HCT116 (cell line): ENCODE data around the gene CCDC30. TPM values are rescaled to one million over a fixed set of nuclear protein-coding genes. Genes with fewer than 3 reads are reported as not detected.

Source experiments
- ATAC-seq: fragments of 200-7000 bp; cut with Tn5 transposase; 2 replicates; pipeline ENCODE4 v1.9.1; 2020; ENCODE audit warnings: mild to moderate bottlenecking, moderate library complexity
- BruUV-seq: library from RNA; stranded (reverse); fragments of 400-500 nt; replicated peaks from 2 replicates; lab custom pipeline; 2021; lab: Mats Ljungman, UMichigan
- CTCF ChIA-PET: fragments of 300-600 bp; sonication (Branson Sonifier 250); formaldehyde crosslinking; loops from one replicate; lab custom pipeline; 2021; ENCODE audit warnings: antibody characterized with exemption; lab: Charles Lee
- POLR2A ChIA-PET: fragments of 300-600, 350-600 bp; sonication (Branson Sonifier 250); formaldehyde crosslinking; loops from one replicate; lab custom pipeline; 2021; ENCODE audit warnings: antibody characterized with exemption; lab: Charles Lee
- RAD21 ChIA-PET, 2 experiments: fragments of 300-600 bp; sonication (Branson Sonifier 250); formaldehyde crosslinking; loops; one replicate each; lab custom pipeline; 2023; ENCODE audit warnings: low total read pairs in 2 of 2; ENCODE audit not compliant: uncharacterized antibody in 2 of 2, unreplicated experiment in 2 of 2, low non-redundant PET in 1 of 2; lab: Charles Lee
- DNase-seq: peaks from one replicate; pipeline ENCODE4 v3.0.0-alpha.2; 2010; ENCODE audit warnings: low read depth, low spot score
- H2AFZ ChIP-seq: fragments of 200-600 bp; shearing (Covaris generic), sonication (generic); 2 replicates; pipeline ENCODE4 v1.6.1; 2017; ENCODE audit warnings: low read depth, mixed run types, mixed read lengths, antibody characterized with exemption, low read length; ENCODE audit not compliant: poor library complexity, severe bottlenecking
- H3K27ac ChIP-seq: 2 replicates; pipeline ENCODE4 v1.5.1; 2012; ENCODE audit warnings: low read depth, low read length
- H3K27me3 ChIP-seq: fragments of 200-600 bp; sonication (generic); 2 replicates; pipeline ENCODE4 v1.6.1; 2016; ENCODE audit warnings: mixed run types, low read length, mixed read lengths; ENCODE audit not compliant: insufficient read depth
- H3K36me3 ChIP-seq, 2 experiments: fragments of 200-500 bp in 1 of 2; fragments of 200-600 bp in 1 of 2; sonication (Bioruptor generic) in 1 of 2; sonication (generic) in 1 of 2; 2 replicates each; pipeline versions ENCODE4 v1.5.1 to v1.6.1; 2014 to 2016; ENCODE audit warnings: low read length in 2 of 2, inconsistent platforms in 1 of 2, mixed read lengths in 1 of 2, mixed run types in 1 of 2; ENCODE audit not compliant: insufficient read depth in 2 of 2, control insufficient read depth in 1 of 2
- H3K4me1 ChIP-seq, 2 experiments: fragments of 200-600 bp in 1 of 2; sonication (generic) in 1 of 2; 2 replicates each; pipeline versions ENCODE4 v1.5.1 to v1.6.1; 2012 to 2017; ENCODE audit warnings: low read length in 2 of 2, inconsistent platforms in 1 of 2, mild to moderate bottlenecking in 1 of 2, mixed read lengths in 1 of 2, mixed run types in 1 of 2, moderate library complexity in 1 of 2; ENCODE audit not compliant: insufficient read depth in 2 of 2, control insufficient read depth in 1 of 2
- H3K4me2 ChIP-seq: fragments of 200-600 bp; sonication (generic); 2 replicates; pipeline ENCODE4 v1.6.1; 2017; ENCODE audit warnings: mixed run types, low read length, mixed read lengths
- H3K4me3 ChIP-seq, 2 experiments: fragments of 200-600 bp in 1 of 2; sonication (generic) in 1 of 2; replicated peaks in 1 of 2; 2 replicates each; pipeline ENCODE4 v1.5.1; 2011 to 2016; ENCODE audit warnings: low read length in 2 of 2, control low read depth in 1 of 2, low read depth in 1 of 2, mild to moderate bottlenecking in 1 of 2, mixed read lengths in 1 of 2, mixed run types in 1 of 2
- H3K79me2 ChIP-seq: fragments of 200-600 bp; sonication (generic); 2 replicates; pipeline ENCODE4 v1.6.1; 2017; ENCODE audit warnings: mild to moderate bottlenecking, mixed run types, low read length, moderate library complexity, mixed read lengths; ENCODE audit not compliant: insufficient read depth
- H3K9ac ChIP-seq: fragments of 200-600 bp; sonication (generic); 2 replicates; pipeline ENCODE4 v1.6.1; 2016; ENCODE audit warnings: low read length, mixed read lengths
- H3K9me2 ChIP-seq: fragments of 200-600 bp; sonication (generic), shearing (Covaris generic); 2 replicates; pipeline ENCODE4 v1.6.1; 2017; ENCODE audit warnings: mixed run types, mild to moderate bottlenecking, moderate library complexity; ENCODE audit not compliant: insufficient read depth
- H3K9me3 ChIP-seq, 2 experiments: fragments of 200-500 bp in 1 of 2; fragments of 200-600 bp in 1 of 2; sonication (Bioruptor generic) in 1 of 2; sonication (generic) in 1 of 2; 2 replicates each; pipeline ENCODE4 v1.6.1; 2014 to 2017; ENCODE audit warnings: low read length in 2 of 2, mixed read lengths in 2 of 2, inconsistent platforms in 1 of 2, low read depth in 1 of 2, mild to moderate bottlenecking in 1 of 2, mixed run types in 1 of 2, moderate library complexity in 1 of 2; ENCODE audit not compliant: control insufficient read depth in 1 of 2, insufficient read depth in 1 of 2
- H4K20me1 ChIP-seq: fragments of 200-600 bp; sonication (generic), shearing (Covaris generic); 2 replicates; pipeline ENCODE4 v1.6.1; 2017; ENCODE audit warnings: mixed run types, mild to moderate bottlenecking, moderate library complexity; ENCODE audit not compliant: insufficient read depth
- CBX3 ChIP-seq: IDR thresholded peaks from 2 replicates; pipeline ENCODE4 v1.6.1; 2012; ENCODE audit warnings: low read depth
- ELF1 ChIP-seq: IDR thresholded peaks from 2 replicates; pipeline ENCODE4 v1.6.1; 2012; ENCODE audit warnings: low read depth, borderline replicate concordance
- EZH2 ChIP-seq: fragments of 200-600 bp; sonication (generic); IDR thresholded peaks from 2 replicates; pipeline ENCODE4 v1.6.1; 2017; ENCODE audit warnings: antibody characterized with exemption, mixed run types
- EZH2phosphoT487 ChIP-seq: fragments of 200-600 bp; IDR thresholded peaks from 2 replicates; pipeline ENCODE4 v1.6.1; 2018; ENCODE audit warnings: antibody characterized with exemption, borderline replicate concordance
- POLR2AphosphoS5 ChIP-seq: IDR thresholded peaks from 2 replicates; pipeline ENCODE4 v1.6.1; 2011; ENCODE audit warnings: mild to moderate bottlenecking, low read depth, low read length, moderate library complexity
- TCF7L2 ChIP-seq: IDR thresholded peaks from 2 replicates; pipeline ENCODE4 v1.7.0; 2011; ENCODE audit warnings: borderline replicate concordance, inconsistent platforms; ENCODE audit not compliant: insufficient read depth, insufficient read length; ENCODE audit errors: extremely low read depth
- intact Hi-C: fragments of 100-400 bp; cut with micrococcal nuclease; formaldehyde crosslinking; loops from 2 replicates; pipeline ENCODE4 v1.10.0; 2022
- total RNA-seq: library from RNA; stranded (reverse); gene quantifications from one replicate; pipeline ENCODE4 v1.2.1, GENCODE V29; 2021; ENCODE audit not compliant: unreplicated experiment
- TF ChIP-seq, protein P1 (sequence below): IDR thresholded peaks from 2 replicates; pipeline ENCODE4 v1.6.1; 2012
- TF ChIP-seq, protein P2 (sequence below): IDR thresholded peaks from 2 replicates; pipeline ENCODE4 v1.6.1; 2012; ENCODE audit warnings: low read depth
- TF ChIP-seq, protein P3 (sequence below): IDR thresholded peaks from 2 replicates; pipeline ENCODE4 v1.6.1; 2012

CCDC30 gene
- total RNA-seq, 1 experiment from 2014 or later, result 2.0 TPM

DNA sequence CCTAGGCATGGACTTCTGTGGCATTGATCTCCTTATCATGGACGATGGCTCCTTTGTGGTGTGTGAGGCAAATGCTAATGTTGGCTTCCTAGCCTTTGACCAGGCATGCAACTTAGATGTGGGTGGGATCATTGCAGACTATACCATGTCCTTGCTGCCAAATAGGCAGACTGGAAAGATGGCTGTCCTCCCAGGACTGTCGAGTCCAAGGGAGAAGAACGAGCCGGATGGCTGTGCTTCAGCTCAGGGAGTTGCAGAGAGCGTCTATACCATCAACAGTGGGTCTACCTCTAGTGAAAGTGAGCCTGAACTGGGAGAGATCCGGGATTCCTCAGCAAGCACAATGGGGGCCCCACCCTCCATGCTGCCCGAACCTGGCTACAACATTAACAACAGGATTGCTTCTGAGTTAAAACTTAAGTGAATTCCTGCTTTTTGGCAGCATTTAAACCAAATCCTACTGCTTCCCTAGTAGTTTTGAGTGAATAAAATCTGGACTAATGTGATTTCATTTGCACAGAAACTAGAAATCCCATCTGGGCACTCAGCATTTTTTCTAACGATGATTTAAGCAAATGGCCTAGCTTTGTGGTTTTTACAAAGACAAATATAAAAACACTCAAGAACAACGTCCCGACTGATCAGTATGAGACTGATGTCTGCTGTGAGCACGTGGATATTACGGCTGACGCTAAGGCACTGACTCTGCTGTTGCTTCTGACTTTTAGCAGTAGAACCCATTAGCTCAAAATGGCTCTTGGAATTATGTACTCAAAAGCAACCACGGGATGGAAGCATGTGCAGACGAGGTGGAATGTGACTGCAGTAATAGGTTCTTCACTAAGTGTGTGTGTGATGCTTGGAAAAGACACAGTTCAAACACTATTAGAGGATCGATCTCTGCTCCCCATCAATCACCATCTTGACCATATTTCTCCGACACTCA is 48.3 kb upstream of the CCDC30 start:
- H3K4me2 ChIP-seq, result no peak overlapping the region
- no peak overlapping the region for H3K27ac ChIP-seq
- H3K79me2 ChIP-seq, result no peaks in the 10 kb centered on the region
- ATAC-seq (no peak), DNase-seq (no peak)
- H4K20me1 ChIP-seq, result no peaks in the 10 kb centered on the region
- no peak overlapping the region for H3K9ac ChIP-seq
- BruUV-seq, result no TSS peak
- H3K36me3 ChIP-seq, result no peaks in the 10 kb centered on the region
- H3K9me2 ChIP-seq, result no peaks in the 10 kb centered on the region
- H3K9me3 ChIP-seq, result no peaks in the 10 kb centered on the region
- ChIA-PET POLR2A (no interaction called here), RAD21 (no interaction called here), CTCF (no interaction called here)
- no peaks in the 10 kb centered on the region for H3K27me3 ChIP-seq
- TF ChIP-seq, protein P1, sequence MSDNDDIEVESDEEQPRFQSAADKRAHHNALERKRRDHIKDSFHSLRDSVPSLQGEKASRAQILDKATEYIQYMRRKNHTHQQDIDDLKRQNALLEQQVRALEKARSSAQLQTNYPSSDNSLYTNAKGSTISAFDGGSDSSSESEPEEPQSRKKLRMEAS, result no peak
- TF ChIP-seq POLR2AphosphoS5 (no peak), EZH2phosphoT487 (no peak), ELF1 (no peak), EZH2 (no peak), TCF7L2 (no peak), CBX3 (no peak)
- TF ChIP-seq, protein P2, sequence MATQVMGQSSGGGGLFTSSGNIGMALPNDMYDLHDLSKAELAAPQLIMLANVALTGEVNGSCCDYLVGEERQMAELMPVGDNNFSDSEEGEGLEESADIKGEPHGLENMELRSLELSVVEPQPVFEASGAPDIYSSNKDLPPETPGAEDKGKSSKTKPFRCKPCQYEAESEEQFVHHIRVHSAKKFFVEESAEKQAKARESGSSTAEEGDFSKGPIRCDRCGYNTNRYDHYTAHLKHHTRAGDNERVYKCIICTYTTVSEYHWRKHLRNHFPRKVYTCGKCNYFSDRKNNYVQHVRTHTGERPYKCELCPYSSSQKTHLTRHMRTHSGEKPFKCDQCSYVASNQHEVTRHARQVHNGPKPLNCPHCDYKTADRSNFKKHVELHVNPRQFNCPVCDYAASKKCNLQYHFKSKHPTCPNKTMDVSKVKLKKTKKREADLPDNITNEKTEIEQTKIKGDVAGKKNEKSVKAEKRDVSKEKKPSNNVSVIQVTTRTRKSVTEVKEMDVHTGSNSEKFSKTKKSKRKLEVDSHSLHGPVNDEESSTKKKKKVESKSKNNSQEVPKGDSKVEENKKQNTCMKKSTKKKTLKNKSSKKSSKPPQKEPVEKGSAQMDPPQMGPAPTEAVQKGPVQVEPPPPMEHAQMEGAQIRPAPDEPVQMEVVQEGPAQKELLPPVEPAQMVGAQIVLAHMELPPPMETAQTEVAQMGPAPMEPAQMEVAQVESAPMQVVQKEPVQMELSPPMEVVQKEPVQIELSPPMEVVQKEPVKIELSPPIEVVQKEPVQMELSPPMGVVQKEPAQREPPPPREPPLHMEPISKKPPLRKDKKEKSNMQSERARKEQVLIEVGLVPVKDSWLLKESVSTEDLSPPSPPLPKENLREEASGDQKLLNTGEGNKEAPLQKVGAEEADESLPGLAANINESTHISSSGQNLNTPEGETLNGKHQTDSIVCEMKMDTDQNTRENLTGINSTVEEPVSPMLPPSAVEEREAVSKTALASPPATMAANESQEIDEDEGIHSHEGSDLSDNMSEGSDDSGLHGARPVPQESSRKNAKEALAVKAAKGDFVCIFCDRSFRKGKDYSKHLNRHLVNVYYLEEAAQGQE, result no peak
- TF ChIP-seq, protein P3, sequence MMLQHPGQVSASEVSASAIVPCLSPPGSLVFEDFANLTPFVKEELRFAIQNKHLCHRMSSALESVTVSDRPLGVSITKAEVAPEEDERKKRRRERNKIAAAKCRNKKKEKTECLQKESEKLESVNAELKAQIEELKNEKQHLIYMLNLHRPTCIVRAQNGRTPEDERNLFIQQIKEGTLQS, result no peak
- H3K4me3 ChIP-seq, result no peak overlapping the region
- H2AFZ ChIP-seq, result no peak overlapping the region
- intact Hi-C loops, result no loop called here
- H3K4me1 ChIP-seq, result no peaks in the 10 kb centered on the region
